Upper lobe of left lung (tissue), 6 donors: ENCODE data around the gene ERF. TPM values are rescaled to one million over a fixed set of nuclear protein-coding genes. Genes with fewer than 3 reads are reported as not detected.

Experiments
- ATAC-seq, 2 donors: fragments of 200-7000 bp; cut with Tn5 transposase; one replicate each; pipeline ENCODE4 v1.9.1; 2022; ENCODE audit warnings: mild to moderate bottlenecking in 2 of 2, moderate library complexity in 2 of 2; ENCODE audit not compliant: low FRiP score in 2 of 2
- DNase-seq, 2 donors: peaks; one replicate each; pipeline ENCODE4 v3.0.0-alpha.2; 2019 to 2020
- H3K27ac ChIP-seq, 4 donors: fragments of 200-600 bp; sonication (generic); one replicate each; pipeline ENCODE4 v1.5.1; 2016 to 2019
- H3K27me3 ChIP-seq, 4 donors: fragments of 200-600 bp; sonication (generic); one replicate each; pipeline ENCODE4 v1.5.1; 2017 to 2019
- H3K36me3 ChIP-seq, 4 donors: fragments of 200-600 bp; sonication (generic); one replicate each; pipeline ENCODE4 v1.5.1; 2016 to 2019
- H3K4me1 ChIP-seq, 4 donors: fragments of 200-600 bp; sonication (generic); one replicate each; pipeline ENCODE4 v1.5.1; 2018 to 2019
- H3K4me3 ChIP-seq, 4 donors: fragments of 200-600 bp; sonication (generic); one replicate each; pipeline ENCODE4 v1.5.1; 2017 to 2019; ENCODE audit warnings: mild to moderate bottlenecking in 2 of 4, moderate library complexity in 1 of 4
- H3K9me3 ChIP-seq, 4 donors: fragments of 200-600 bp; sonication (generic); one replicate each; pipeline ENCODE4 v1.5.1; 2018 to 2019
- EP300 ChIP-seq, 4 donors: sonication (generic); formaldehyde crosslinking; IDR thresholded peaks; one replicate each; pipeline ENCODE4 v1.5.1; 2017; ENCODE audit warnings: antibody characterized with exemption in 4 of 4, control low read depth in 2 of 4
- POLR2A ChIP-seq, 4 donors: fragments of 450-650 bp; IDR thresholded peaks; one replicate each; pipeline ENCODE4 v1.5.1; 2016 to 2017; ENCODE audit warnings: antibody characterized with exemption in 4 of 4, mild to moderate bottlenecking in 2 of 4
- POLR2AphosphoS5 ChIP-seq, 2 donors: sonication (generic); formaldehyde crosslinking; IDR thresholded peaks; one replicate each; pipeline ENCODE4 v1.5.1; 2017; ENCODE audit warnings: antibody characterized with exemption in 2 of 2
- WGBS, 2 donors: methylation state at CpG; one replicate each; pipeline ENCODE4 v1.1.5; 2017 to 2018; 5-methylcytosine and 5-hydroxymethylcytosine counted together
- total RNA-seq, 6 donors: library from RNA; depleted of rRNA in 4 of 6; stranded (reverse); fragments of >200 nt in 4 of 6; gene quantifications; one replicate each; pipeline versions ENCODE4 v1.1.0 to v1.2.1, GENCODE V29; 2016 to 2021
- TF ChIP-seq, protein P1 (sequence below), 6 experiments: fragments of 450-650 bp in 4 of 6; fragments of 200-600 bp in 2 of 6; sonication (generic) in 2 of 6; IDR thresholded peaks; one replicate each; pipeline ENCODE4 v1.5.1; 2016 to 2019; ENCODE audit warnings: antibody characterized with exemption in 6 of 6
- donor health status: DM: no; HTN: no; CAD: no; lungs with moderate emphysema.
- donor health status: DM: no; HTN: yes; CAD: no; lungs with severe emphysema.

Gene ERF
- total RNA-seq, 6 donors from 2014 or later, result 13.6 to 59.4 (median 32.5) TPM

DNA sequence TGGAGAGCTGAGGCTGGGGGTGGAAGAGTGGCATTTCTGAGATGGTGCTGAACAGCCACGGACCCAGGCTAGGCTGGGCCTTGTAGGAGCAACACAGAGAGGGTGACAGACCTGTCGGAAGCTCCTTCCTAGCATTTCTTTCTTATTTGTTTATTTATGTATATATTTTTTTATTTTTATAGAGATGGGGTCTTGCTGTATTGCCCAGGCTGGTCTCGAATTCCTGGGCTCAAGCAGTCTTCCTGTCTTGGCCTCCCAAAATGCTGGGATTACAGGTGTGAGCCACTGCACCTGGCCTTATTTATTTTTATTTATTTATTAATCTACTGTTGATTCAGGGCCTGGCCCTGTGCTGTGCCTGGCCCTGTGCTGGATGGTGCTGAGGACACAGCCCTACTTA, 20.6 kb upstream of the ERF start:
- Histone ChIP-seq H3K27ac (peak overlapping the region in 2 of 4 donors; percentile 96 to 99), H3K9me3 (no peaks in the 10 kb centered on the region), H3K27me3 (no peaks in the 10 kb centered on the region), H3K36me3 (peaks cover 17 to 49% (median 33%) of the 10 kb centered on the region in 4 donors), H3K4me3 (no peak overlapping the region), H3K4me1 (peaks cover 54 to 85% (median 60%) of the 10 kb centered on the region in 4 donors)
- TF ChIP-seq, protein P1, sequence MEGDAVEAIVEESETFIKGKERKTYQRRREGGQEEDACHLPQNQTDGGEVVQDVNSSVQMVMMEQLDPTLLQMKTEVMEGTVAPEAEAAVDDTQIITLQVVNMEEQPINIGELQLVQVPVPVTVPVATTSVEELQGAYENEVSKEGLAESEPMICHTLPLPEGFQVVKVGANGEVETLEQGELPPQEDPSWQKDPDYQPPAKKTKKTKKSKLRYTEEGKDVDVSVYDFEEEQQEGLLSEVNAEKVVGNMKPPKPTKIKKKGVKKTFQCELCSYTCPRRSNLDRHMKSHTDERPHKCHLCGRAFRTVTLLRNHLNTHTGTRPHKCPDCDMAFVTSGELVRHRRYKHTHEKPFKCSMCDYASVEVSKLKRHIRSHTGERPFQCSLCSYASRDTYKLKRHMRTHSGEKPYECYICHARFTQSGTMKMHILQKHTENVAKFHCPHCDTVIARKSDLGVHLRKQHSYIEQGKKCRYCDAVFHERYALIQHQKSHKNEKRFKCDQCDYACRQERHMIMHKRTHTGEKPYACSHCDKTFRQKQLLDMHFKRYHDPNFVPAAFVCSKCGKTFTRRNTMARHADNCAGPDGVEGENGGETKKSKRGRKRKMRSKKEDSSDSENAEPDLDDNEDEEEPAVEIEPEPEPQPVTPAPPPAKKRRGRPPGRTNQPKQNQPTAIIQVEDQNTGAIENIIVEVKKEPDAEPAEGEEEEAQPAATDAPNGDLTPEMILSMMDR (IDR thresholded peaks at IDR 0.05), result no peak
- TF ChIP-seq POLR2A (IDR thresholded peaks at IDR 0.05) (no peak), POLR2AphosphoS5 (IDR thresholded peaks at IDR 0.05) (no peak), EP300 (IDR thresholded peaks at IDR 0.05) (no peak)
- ATAC-seq (no peak), DNase-seq (no peak)
- WGBS, 2 donors, result 85 to 91% methylated on average over 3 of the region's 3 CpGs

DNA sequence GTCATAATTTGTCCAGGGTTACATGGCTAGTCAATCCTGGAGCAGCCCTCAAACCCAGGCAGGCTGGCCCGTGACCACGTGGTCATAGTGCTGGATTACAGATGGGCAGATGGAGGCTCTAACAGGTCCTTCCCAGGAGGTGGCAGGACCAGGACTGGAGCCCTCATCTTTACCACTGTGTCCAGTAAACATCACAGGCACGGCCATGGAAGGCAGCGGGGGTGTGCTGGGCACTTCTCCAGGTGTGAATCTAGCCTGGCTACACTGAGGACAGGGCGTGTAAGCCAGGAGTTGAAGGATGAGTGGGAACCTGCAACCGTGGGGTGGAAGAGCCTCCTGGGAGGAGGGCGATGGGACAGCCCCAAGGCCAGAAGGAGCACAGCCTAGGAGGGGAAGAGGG, 20.2 kb upstream of the ERF start:
- Histone ChIP-seq H3K36me3 (peaks cover 17 to 49% (median 33%) of the 10 kb centered on the region in 4 donors), H3K4me1 (peaks cover 58 to 85% (median 62%) of the 10 kb centered on the region in 4 donors), H3K27ac (peak overlapping the region in 2 of 4 donors; percentile 96 to 99), H3K9me3 (no peaks in the 10 kb centered on the region), H3K4me3 (no peak overlapping the region), H3K27me3 (no peaks in the 10 kb centered on the region)
- DNase-seq (no peak), ATAC-seq (no peak)
- 74 to 84% methylated on average over 7 of the region's 7 CpGs for whole genome bisulfite sequencing, 2 donors
- TF ChIP-seq POLR2A (IDR thresholded peaks at IDR 0.05) (no peak), EP300 (IDR thresholded peaks at IDR 0.05) (no peak), POLR2AphosphoS5 (IDR thresholded peaks at IDR 0.05) (no peak)
- TF ChIP-seq, protein P1 (IDR thresholded peaks at IDR 0.05), result no peak

DNA sequence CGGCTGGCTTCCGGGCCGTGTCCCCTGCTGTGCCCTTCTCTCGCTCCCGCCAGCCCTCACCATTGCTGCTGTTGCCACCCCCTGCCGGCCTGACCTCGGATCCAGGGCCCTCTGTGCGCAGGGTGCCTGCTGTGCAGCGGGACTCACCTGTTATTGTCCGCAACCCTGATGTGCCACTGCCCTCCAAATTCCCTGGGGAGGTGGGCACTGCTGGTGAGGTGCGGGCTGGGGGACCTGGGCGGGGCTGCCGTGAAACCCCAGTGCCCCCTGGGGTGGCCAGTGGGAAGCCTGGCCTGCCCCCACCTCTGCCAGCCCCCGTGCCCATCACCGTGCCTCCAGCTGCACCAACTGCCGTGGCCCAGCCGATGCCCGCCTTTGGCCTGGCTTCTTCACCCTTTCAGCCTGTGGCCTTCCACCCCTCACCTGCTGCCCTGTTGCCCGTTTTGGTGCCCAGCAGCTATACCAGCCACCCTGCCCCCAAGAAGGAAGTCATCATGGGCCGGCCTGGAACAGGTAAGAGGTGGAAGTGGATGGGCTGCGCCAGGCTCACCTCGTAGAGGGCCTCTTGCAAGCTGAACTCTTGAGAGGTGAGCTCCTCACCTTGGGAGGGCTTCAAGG, 19.2 kb upstream of the ERF start:
- no peak for ATAC-seq

DNA sequence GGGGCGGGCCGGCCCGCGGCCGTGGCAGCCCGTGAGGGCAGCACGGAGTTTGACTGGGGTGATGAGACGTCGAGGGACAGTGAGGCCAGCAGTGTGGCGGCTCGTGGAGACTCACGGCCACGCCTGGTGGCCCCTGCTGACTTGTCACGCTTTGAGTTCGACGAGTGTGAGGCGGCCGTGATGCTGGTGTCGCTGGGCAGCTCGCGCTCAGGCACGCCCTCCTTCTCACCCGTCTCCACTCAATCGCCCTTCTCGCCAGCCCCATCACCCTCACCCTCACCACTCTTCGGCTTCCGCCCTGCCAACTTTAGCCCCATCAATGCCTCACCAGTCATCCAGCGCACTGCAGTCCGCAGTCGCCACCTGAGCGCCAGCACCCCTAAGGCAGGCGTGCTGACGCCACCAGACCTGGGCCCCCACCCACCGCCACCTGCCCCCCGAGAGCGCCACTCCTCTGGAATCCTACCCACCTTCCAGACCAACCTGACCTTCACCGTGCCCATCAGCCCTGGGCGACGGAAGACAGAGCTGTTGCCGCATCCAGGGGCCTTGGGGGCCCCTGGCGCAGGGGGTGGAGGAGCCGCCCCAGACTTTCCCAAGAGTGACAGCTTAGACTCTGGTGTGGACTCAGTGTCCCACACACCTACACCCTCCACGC, 18.6 kb upstream of the ERF start:
- Histone ChIP-seq H3K36me3 (peaks cover 17 to 49% (median 33%) of the 10 kb centered on the region in 4 donors), H3K4me1 (peaks cover 51 to 76% (median 54%) of the 10 kb centered on the region in 4 donors), H3K27ac (no peak overlapping the region), H3K9me3 (no peaks in the 10 kb centered on the region), H3K27me3 (no peaks in the 10 kb centered on the region), H3K4me3 (no peak overlapping the region)
- ATAC-seq (no peak), DNase-seq (peak in 1 of 2 donors; percentile 80)
- WGBS, 2 donors, result 93% methylated on average over 35 to 41 of the region's 43 CpGs
- TF ChIP-seq POLR2A (IDR thresholded peaks at IDR 0.05) (no peak), POLR2AphosphoS5 (IDR thresholded peaks at IDR 0.05) (no peak), EP300 (IDR thresholded peaks at IDR 0.05) (no peak)
- TF ChIP-seq, protein P1 (IDR thresholded peaks at IDR 0.05), result no peak

More for the DNA sequence above, 19.2 kb upstream of the ERF start:
- no peak overlapping the region for H3K4me3 ChIP-seq
- no peak overlapping the region for H3K27ac ChIP-seq
- no peak for TF ChIP-seq POLR2A (IDR thresholded peaks at IDR 0.05)
- TF ChIP-seq, protein P1 (IDR thresholded peaks at IDR 0.05), result no peak
- TF ChIP-seq POLR2AphosphoS5 (IDR thresholded peaks at IDR 0.05), result no peak
- no peak for TF ChIP-seq EP300 (IDR thresholded peaks at IDR 0.05)
- peak in 1 of 2 donors; percentile 79 for DNase-seq
- WGBS, 2 donors, result 92% methylated on average over 13 to 22 of the region's 22 CpGs
- H3K27me3 ChIP-seq, result no peaks in the 10 kb centered on the region
- H3K9me3 ChIP-seq, result no peaks in the 10 kb centered on the region
- peaks cover 17 to 49% (median 33%) of the 10 kb centered on the region in 4 donors for H3K36me3 ChIP-seq
- H3K4me1 ChIP-seq, result peaks cover 57 to 82% (median 60%) of the 10 kb centered on the region in 4 donors
